Posterior vena cava (tissue), 2 donors: Measurements from ENCODE around the gene IMP3. TPM values are rescaled to one million over a fixed set of nuclear protein-coding genes. Genes with fewer than 3 reads are reported as not detected.

Experiments
- DNase-seq: peaks from one replicate; pipeline ENCODE4 v3.0.0-alpha.2; 2020; ENCODE audit warnings: low spot score
- intact Hi-C, 2 donors: fragments of 100-400 bp; cut with DNase I; formaldehyde crosslinking; loops; one replicate each; pipeline versions ENCODE4 v1.14.1 to v1.14.2; 2022 to 2023
- total RNA-seq, 2 donors: library from RNA; stranded (reverse); fragmentation: NEBNext Ultra II Directional; extraction: Animal tissue kit (Norgen Biotek cat#: 25700); gene quantifications; one replicate each; pipeline ENCODE4 v1.2.1, GENCODE V29; 2021
- donor health status: DM: yes; HTN: yes; CAD: no.
- donor health status: DM: yes; HTN: yes; CAD: no.

Gene IMP3
- total RNA-seq, 2 donors from 2014 or later, result 29.0 to 34.1 TPM

- intact Hi-C loops, result loop anchor here in 1 of 2 donors (10.0 kb wide), 1 partner anchor 51 kb away; the partner anchor contains the start of gene SNUPN
- DNase-seq, result no peak
Measured at GRCh38 chr15:75675579-75676404, 35.8 kb upstream of the IMP3 start.

- no peak for DNase-seq
- intact Hi-C loops, result loop anchor here in 1 of 2 donors (10.0 kb wide), 1 partner anchor 50 kb away; the partner anchor contains the start of gene SNUPN
Measured at GRCh38 chr15:75674366-75674765, 34.3 kb upstream of the IMP3 start.

DNA sequence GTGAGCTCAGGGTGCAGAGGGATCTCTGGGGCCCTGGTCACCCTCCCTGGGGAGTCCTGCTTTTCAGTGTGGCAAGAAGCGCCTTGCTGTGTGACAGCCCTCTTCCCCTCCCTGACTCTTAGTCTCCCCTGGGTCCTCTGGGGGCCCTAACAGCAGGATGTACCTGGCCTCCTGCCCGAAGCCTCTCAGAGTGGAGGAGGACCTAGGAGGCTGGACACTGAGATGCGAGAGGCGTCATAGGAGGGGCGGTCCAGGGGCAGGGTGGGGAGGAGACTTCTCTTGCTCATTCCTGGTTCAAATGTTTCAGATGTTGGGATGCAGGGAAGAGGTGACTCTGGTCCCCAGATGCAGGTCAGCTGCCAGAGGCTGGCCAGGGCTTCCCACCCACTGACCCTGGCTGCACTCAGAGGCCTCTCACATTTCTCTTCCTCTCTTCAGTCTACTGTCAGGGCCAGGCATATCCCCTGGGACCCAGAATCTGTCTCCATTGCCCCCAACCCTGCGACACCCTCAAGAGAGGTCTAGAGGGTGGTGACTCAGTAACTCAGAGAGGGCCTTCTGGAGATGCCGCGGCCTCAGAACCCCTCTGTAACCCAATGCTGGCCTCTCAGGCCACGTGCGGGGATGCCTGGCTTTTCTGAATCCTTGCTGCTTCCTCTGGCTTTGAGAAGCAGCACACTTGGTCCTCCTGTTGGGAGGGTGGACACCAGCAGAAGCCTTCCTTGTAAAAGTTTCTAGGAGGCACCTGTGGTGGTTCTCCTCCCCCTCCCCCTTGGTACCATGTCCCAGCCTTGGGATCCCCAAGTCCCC, 33.6 kb upstream of the IMP3 start:
- intact Hi-C loops, result loop anchor here in 1 of 2 donors (10.0 kb wide), 1 partner anchor 49 kb away; the partner anchor contains the start of gene SNUPN
- DNase-seq, result peak; percentile 96

- intact Hi-C loops, result loop anchor here in 1 of 2 donors (10.0 kb wide), 1 partner anchor 48 kb away; the partner anchor contains the start of gene SNUPN
- DNase-seq, result no peak
Measured at GRCh38 chr15:75672646-75673425, 32.8 kb upstream of the IMP3 start.

GRCh38 chr15:75671730-75672602, 31.9 kb upstream of the IMP3 start:
- intact Hi-C loops, result loop anchor here in 1 of 2 donors (10.0 kb wide), 1 partner anchor 47 kb away; the partner anchor contains the start of gene SNUPN

GRCh38 chr15:75669879-75670212, 29.8 kb upstream of the IMP3 start:
- intact Hi-C loops, result loop anchor here in 1 of 2 donors (10.0 kb wide), 1 partner anchor 45 kb away; the partner anchor contains the start of gene SNUPN
- no peak for DNase-seq

More at GRCh38 chr15:75671730-75672602, 31.9 kb upstream of the IMP3 start:
- DNase-seq, result no peak

DNA sequence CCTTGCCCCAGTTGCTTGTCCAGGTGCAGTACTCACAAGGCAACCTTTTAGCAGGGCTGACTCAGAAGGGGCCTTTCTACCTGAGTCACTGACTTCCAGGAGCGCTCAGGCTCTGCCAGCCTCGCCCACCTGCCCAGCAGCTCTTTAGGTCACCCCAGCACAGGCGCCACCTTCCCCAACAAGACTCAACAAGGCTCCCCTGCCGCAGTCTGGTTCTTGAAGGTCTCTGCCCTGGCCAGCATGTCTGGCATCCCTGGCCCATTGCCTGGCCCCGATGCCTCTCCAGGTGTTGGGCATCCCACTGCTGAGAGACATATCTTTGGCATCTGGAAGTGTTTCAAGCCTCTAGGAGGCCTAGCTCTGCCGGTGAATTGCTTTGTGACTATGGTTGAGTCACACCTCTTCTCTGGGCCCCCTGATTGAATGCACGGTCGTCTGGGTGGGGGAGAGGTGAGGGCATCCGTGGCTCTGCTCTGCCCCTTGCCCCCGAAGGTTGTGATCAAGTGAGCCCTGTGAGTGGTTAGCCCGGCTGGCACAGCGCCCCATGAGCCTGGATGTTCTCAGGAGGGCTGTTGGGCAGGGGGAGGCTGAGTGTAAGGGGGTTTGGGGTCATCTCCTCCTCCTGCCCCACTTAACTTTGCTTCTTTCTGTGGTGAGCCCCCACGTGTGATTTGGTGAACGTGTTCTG, 29.3 kb upstream of the IMP3 start:
- DNase-seq, result no peak
- intact Hi-C loops, result no loop called here

DNA sequence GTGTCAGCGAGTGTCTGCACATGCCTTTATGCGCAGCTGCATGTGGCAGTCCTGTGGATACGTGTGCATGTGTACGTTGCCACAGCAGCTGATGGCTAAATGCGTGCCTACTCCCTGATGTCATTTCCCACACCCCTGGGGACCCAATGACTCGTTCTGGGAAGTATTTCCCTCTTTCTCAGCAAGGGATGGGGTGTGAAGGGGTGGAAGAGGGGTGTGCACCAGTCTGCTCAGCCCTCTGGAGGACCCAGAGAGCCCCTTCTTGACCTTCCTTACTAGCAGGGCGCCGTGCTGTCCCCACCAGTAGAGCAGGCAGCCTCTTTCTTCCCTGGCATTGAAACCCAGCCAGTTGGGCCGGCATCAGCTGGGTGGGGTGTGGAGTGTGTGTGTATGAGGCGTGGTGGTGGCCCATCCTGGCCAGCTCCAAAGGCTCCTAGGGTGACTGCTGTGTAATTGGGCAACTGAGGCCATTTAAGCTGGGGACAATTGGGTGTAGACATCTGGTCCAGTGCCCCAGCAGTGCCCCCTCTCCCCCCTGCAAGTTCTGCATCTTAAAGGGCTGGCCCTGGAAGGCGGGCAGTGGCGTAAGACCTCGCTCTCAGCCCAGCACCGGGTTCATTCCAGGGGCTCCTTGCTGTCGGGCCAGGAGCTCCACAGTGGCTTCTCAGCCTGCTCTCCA, 26.9 kb upstream of the IMP3 start:
- intact Hi-C loops, result no loop called here
- DNase-seq, result peak; percentile 94

DNA sequence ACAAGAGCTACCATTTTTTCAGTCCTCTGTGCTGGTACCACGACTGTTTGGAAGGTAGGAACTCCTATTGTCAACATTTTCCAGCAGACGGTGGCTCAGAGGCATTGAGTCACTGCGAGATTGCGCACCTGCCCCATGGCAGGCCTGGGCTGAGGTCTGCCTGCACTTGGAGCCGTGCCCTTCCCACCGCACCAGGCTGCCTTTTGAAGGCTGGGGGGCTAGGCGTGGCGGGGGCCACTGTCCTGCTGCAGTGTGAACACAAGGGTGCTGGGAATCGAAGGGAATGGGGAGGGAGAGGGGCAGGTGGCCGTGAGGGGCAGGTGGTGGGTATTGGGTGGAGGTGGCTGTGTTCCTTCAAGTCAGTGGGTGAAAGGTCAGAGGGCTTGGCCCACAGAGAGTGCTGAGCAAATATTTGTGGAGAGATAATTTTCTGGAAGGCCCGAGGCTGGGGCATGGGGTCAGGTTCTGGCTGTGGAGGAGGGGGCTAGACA, 24.0 kb upstream of the IMP3 start:
- intact Hi-C loops, result no loop called here
- DNase-seq, result no peak

- no peak for DNase-seq
Measured at GRCh38 chr15:75662823-75663519, 22.9 kb upstream of the IMP3 start.

GRCh38 chr15:75661756-75662140, 21.7 kb upstream of the IMP3 start:
- intact Hi-C loops, result no loop called here
- no peak for DNase-seq

More at GRCh38 chr15:75662823-75663519, 22.9 kb upstream of the IMP3 start:
- intact Hi-C loops, result no loop called here

DNA sequence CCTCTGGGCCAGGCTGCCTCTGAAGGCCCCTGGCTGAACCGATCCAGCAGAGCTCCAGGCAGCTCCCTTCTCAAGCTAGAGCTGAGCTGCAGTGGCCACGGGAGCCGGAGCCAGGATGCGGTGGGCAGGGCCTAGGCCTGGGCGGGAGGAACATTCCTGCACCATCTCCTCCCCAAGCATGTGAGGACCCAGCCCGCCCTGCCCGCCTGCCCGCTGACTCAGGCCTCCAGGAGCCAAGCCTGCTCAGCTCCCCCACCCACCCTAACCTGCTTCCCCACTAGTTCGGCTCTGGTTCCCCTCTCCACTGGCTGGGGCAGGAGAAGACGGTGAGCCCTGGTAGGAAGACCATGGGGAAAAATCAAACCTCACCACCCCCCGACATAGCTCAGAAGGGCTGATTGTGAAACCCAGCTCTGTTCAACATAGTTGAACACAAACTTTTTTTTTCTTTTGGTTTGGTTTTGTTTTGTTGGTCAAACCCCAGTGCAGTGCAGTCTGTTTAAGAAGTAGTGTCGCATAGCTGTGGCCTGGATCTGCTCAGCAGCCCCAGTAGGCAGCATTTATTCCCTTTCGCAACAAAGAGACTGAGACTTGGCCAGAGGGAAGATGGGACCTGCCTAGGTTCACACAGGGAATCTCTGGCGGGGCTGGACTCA, 21.2 kb upstream of the IMP3 start:
- intact Hi-C loops, result no loop called here
- peak; percentile 97 for DNase-seq

DNA sequence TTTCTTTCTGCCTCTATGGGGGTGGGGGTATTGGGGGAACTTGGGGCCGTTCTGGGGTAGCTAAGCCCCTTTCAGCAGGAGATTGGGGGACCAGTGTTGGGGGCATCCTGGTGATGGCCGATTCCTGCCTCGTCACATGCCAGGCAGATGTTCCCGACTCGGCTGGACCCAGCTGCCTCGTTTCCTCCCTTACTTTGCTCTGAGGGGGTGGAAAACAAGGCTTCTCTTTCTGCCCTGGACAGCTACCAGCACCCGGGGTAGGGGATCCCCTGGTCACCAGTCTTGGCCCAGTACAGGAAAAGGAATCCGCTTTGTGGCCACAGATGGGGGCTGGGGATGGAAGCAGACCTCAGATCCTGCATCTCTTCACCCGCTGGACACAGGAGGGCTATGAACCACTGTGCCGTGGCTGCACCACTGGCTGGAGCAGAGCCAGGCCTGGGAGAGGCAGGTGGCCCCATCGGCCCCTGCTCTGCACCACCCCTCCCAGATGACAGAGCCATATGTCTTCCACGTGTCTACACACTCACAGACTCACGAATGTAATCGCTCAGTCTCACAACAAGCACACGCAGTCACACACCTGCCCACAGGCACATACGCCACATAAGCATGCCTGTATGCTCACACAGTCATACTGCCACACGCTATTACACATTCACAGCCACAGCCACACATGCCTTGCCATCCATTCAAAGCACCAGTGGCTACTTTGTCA, 20.1 kb upstream of the IMP3 start:
- intact Hi-C loops, result no loop called here
- DNase-seq, result no peak

DNA sequence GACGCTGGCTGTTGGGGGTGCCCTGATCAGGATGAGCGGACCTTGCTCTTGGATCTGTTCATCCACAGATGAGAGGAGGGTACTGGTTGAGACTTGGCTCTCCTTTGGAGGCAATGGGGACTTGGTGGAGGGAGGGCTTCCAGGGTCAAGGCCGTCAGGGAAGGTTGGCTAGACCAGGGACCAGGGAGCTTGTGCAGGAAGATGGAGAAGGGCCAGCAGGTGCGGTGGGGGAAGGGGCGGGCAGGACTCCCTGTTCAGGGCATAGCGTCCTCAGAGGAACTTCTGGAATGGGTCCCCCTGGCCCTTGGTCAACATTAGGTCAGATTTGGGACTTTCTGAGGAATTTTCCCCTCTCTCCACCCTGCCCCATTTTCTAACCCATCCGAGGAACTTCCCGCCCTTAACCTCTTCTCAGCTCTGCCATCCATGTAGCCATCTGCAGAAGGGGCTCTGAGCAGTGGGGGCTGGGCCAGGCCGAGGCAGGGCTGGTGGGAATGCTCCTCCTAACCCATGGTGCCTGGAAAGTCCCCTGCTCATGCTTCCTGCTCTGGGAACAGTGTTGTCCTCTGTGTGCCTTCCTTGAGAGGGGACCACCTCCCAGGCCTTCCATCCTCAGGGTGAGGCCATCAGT, 19.2 kb upstream of the IMP3 start:
- DNase-seq, result no peak
- intact Hi-C loops, result no loop called here

DNA sequence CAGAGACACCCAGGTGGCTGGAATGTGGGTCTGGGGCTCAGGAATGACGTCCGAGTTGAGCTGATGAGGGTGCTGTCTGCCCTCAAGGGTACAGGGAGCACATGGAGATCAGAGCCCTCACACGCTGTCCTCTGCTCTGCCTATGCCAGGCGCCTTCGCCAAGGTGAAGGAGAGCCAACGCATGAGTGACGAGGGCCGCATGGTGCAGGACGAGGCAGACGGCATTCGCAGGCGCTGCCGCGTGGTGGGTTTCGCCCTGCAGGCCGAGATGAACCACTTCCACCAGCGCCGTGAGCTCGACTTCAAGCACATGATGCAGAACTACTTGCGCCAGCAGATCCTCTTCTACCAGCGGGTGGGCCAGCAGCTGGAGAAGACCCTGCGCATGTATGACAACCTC, 16.8 kb upstream of the IMP3 start:
- peak; percentile 67 for DNase-seq
- intact Hi-C loops, result no loop called here
